HG02759 (cell line): Measurements from ENCODE around the gene PCP4L1.
A peak's percentile ranks its signal among the peaks of the same experiment; 100 is the strongest.
"Not testable (repeated sequence)": the region's sequence is repeated elsewhere in the genome, so short reads cannot be mapped to it uniquely, and the experiment has no call there.

Source experiments
- ATAC-seq: cut with Tn5 transposase; IDR thresholded peaks from one replicate; pipeline ENCODE4 v1.9.1; 2021; ENCODE audit warnings: mild to moderate bottlenecking, moderate library complexity; ENCODE audit not compliant: unreplicated experiment

Gene PCP4L1

DNA sequence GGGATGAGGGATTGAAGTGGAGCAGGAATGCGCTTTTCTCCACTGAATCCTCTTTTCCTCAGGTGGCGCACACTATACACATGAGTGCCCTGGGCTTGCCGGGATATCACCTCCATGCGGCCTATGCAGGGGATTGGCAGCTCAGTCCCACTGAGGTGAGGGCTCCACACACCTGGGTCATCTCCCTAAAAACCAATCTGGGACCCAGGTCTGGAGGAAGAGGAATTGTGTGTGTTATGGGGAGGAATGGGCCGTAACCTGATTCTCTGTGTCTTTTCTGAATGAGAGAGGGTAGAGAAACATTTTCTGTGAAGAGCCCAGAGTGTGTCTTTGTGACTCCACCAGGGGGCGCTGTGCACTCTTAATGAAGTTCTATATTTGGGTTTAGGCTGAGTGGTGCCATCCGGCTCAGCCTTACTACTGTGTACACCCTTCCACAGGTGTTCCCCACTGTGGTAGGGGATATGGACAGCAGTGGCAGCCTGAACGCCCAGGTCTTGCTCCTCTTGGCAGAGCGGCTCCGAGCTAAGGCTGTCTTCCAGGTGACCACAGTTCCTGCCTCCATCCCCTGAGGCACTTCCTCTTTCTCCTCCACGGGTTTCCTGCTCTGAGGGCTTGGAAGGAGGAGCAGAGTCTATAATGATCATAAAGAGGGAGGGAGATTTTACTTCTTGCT lies 31.2 kb upstream of the PCP4L1 start:
- peak; percentile 41 for ATAC-seq

DNA sequence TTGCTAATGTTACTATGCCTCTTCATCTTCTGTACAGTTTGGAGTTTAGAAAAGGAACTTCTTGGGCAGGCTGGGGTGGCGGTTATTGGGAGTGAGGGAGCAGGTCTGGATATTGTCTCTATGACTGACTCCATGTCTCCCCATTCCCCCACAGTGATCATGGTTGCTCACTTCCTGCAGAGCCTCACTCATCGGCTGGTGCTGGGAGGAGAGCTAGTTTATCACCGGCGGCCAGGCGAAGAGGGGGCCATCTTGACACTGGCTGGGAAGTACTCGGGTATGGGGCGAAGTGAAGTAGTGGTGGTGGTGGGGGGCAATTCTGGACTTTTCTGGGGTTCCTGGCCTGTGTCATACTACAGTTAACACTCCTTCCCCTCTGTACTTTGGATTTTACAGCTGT lies 30.5 kb upstream of the PCP4L1 start:
- no peak for ATAC-seq

DNA sequence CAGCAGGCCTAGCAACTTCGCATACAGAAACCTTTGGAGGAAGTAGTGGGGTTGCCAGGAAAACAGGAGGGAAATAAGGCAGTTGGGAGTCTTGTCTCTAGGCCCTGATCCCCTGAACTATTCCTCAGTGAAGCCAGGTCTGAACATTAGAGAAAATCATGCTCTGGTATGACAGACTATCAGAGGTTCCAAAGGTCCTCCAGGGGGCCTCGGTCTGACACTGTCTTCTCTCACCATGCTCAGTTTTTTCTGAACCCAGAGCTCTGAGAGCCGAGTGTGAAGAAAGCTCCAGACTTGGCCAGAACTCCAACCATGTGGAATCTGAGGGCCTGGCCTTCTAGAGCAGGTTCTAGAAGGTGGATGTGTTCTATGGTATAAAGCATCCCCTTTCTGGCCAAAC lies 28.6 kb upstream of the PCP4L1 start:
- ATAC-seq = no peak

DNA sequence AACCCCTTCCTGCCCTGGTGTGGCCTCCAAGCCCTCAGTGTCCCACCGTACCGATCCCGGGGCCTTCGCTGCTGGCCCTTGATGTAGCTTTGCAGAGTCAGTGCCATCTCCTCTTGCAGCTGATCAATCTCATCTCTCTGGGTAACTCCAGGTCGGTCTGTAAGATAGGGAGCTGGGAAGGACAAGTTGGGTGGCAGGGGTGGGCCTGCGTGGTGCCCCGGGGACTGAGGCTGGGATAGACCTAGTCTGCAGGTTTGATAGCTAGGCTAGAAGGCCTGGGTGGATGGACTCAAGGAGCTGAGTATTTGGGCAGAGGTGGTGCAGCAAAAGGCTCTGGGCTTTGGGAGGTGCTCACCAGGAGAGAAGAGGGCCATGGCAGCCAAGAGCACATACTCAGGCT lies 27.8 kb upstream of the PCP4L1 start:
- no peak for ATAC-seq

DNA sequence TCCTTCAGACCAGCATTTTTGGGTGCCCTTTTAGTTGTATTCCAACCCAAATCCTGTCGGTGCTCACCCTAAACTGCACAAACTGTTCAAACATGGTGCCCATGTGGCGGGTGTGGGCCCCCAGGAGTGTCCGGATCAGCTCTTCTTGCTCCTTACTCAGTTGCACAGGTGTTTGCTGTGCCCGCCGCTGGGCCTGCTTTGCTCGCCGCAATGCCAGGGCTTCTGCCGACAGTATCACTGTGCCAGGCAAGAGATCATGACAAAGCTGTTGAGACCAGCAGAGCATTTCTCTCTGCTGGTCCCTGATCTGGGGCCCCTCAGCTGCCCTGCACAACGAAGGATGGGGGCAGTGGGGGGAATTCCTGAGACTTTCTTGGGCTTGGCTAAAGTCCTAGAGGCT lies 25.4 kb upstream of the PCP4L1 start:
- ATAC-seq = no peak

DNA sequence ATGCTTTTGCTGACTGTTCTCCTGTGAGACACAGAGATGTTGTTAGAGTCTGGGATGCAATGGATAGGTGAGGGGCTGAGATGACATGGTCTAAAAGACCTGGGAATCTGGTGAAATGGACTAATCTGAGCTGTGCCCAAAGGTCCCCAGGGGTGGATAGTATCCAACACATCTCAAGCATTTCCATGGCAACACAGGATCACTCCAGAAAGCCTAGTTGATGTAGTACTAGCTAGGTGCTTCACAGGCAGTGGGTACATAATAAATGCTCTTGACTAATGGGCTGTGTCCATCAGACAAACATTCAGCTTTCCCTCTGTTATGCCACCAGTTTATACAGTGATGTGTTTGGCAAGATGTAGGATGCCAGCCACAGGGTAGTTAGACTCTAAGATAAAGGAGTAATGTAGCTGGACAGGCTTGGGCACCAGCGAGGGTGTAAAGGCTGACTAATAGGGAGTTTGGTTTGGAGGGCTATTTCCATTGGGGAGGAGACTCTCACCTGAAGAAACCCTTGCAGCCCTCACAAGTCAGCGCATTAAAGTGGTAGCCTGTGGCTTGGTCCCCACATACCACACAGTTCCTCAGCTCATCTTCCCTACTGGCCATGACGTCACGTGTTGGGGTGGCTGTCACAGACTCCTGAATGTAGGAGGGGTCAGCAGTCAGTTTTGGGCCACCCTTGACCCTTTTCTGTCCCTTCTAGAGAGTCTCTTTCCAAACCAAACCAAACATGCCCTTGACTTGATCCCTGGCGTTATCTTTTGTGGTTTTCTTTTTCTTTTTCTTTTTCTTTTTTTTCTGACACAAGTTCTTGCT lies 22.4 kb upstream of the PCP4L1 start:
- no peak for ATAC-seq

DNA sequence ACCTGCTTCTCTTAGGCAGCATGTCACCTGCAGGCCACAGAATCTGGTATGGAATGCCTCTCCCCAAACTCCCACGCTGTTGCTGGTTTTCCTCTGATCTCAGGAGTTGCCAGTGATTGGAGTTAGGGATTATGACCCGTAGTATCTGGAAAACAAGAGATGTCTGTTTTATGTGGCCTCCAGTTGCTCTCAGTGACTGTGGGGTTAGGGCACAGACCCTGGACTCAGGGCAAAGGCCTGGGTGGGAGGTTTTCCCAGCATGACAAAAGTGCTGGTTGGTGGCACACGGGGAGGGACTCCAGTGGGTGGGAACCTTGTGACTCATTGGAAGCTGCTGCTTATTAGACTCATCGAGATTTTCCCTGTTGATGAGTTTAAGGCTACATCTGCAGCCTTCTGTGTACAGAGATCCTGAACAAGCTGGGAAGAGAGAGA lies 20.5 kb upstream of the PCP4L1 start, which contains the start of gene NR1I3:
NR1I3 (minus strand) TSS at position 165 of the 435 bp plus-strand sequence. CDS start 1,638 bp downstream, outside the sequence.
- no peak for ATAC-seq

DNA sequence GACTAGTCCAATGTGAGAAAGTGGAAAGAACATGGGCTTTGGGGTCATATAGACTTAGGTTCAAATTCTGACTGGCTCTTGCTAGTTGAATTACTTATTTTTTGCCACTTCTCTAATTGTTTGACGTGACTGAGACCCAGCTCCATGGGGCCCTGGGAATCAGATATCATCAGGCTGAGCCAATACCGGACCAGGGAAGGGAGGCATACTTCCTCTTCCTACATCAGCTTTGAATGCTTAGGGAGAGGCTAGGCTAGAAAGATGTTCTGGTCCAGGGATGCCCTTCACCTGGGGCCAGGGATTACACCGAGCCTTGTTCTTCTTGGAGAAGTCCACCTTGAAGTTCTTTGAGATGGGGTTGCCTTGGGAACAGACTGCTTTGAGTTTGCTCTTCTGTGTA lies 16.9 kb upstream of the PCP4L1 start:
- no peak for ATAC-seq

DNA sequence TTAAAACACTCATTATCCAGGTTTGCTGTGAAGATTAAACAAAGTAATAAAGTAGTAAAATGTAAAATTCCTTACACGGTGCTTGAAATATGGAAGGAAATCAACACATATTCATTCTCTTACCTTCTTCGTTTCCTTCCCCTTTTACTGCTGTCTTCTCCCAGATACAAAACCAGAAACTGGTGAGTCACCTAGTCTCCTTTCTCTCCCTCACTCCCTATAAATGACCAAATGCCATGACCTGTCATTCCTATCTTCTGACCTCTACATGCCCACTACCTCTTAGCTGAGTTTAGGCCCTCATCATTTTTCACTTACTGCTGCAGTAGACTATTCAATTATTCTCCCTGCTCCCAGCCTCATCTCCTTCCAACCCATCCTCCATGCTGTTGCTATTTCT lies 16.2 kb upstream of the PCP4L1 start:
- no peak for ATAC-seq

DNA sequence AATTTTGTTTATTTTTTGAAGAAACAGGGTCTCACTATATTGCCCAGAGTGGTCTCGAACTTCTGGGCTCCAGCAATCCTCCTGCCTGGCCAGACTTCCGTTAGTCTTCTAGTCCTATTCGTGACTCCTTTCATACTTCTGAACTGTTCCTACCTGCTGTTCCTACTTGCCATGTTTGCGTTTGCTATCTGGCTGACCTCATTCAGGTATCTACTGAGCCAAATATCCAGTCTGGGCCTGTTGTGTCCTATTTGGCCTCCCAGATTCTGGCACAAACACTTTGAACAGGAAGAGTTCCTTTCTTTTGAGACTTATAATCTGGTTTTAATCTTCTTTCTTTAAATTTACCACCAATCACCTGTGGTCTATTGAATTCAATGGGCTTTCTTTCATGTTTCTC lies 13.7 kb upstream of the PCP4L1 start:
- ATAC-seq = no peak

DNA sequence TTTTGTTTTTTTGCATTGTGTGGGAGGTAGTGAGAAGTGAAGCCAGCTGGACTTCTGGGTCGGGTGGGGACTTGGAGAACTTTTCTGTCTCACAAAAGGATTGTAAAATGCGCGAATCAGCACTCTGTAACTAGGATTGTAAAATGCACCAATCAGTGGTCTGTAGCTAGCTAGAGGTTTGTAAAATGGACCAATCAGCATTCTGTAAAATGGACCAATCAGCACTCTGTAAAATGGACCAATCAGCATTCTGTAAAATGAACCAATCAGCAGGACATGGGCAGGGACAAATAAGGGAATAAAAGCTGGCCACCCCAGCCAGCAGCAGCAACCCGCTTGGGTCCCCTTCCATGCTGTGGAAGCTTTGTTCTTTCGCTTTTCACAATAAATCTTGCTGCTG lies 8.4 kb upstream of the PCP4L1 start:
- not testable (repeated sequence) for ATAC-seq

DNA sequence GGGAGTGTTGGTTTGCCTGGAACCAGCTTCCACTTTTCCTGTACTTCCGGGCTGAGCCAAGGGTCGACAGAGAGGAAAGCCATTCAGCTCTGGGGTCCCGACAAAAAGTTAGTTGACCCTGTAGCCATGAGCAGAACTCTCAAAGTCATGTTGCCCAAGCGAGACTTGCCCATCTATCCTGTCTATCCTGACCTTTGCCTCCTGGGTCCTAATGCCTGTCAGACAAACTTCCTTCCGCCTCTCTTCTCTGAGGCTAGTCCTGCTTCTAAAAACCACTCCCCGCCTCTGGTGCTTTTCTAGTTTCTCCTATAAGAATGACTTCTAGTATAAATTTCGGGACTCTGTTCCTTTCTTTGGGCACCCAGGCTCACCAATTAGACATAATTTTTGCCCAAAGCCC lies 7.7 kb upstream of the PCP4L1 start:
- ATAC-seq = no peak

DNA sequence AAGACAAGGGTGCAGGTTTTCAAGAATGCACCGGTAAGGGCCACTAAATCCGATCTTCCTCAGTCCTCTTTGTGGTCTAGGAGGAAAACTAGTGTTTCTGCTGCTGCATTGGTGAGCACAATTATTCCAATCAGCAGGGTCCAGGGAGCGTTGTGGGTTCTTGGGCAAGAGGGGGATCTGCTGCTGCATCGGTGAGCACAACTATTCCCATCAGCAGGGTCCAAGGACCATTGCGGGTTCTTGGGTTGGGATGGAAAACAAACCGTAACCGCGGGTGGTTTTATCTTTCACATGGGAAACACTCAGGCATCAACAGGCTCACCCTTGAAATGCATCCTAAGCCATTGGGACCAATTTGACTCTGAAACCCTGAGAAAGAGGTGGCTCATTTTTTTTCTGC lies 7.0 kb upstream of the PCP4L1 start:
- no peak for ATAC-seq

DNA sequence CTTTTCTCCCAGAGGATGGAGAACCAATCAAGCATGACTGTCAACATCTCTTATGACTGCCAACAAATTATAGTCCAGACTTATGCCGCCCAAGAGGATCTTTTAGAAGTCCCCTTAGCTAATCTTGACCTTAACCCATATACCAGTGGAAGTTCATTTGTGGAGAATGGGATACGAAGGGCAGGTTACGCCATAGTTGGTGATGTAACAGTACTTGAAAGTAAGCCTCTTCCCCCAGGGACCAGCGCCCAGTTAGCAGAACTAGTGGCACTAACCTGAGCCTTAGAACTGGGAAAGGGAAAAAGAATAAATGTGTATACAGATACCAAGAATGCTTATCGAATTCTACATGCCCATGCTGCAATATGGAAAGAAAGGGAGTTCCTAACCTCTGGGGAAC lies 3.2 kb upstream of the PCP4L1 start:
- ATAC-seq = not testable (repeated sequence)

DNA sequence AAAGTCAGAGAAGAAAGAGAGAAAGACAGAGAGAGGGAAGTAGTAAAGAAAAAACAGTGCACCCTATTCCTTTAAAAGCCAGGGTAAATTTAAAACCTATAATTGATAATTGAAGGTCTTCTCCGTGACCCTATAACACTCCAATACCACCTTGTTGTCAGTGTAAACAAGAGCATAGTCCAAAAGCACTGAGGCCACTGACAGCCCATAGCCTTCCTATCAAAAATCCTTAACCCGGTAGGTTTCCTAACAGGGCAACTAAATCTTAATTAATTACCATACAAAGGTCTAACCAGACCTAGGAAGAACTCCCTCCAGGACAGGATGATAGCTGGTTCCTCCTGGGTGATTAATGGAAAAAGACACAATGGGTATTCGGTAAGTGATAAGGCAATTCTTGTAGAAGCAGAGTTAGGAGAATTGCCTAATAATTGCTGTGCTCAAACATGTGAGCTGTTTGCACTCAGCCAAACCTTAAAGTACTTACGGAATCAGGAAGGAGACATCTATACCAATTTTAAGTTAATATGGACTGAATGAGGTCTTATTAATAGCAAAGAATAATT lies 2.5 kb upstream of the PCP4L1 start:
- not testable (repeated sequence) for ATAC-seq

DNA sequence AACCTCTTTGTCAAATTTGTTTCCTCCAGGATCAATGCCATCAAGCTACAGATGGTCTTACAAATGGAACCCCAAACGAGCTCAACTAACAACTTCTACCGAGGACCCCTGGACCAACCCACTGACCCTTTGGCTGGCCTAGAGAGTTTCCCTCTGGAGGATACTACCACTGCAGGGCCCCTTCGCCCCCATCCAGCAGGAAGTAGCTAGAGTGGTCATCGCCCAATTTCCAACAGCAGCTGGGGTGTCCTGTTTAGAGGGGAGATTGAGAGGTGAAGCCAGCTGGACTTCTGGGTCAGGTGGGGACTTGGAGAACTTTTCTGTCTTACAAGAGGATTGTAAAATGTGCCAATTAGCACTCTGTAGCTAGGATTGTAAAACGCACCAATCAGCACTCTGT lies 1.4 kb upstream of the PCP4L1 start:
- ATAC-seq = not testable (repeated sequence)

DNA sequence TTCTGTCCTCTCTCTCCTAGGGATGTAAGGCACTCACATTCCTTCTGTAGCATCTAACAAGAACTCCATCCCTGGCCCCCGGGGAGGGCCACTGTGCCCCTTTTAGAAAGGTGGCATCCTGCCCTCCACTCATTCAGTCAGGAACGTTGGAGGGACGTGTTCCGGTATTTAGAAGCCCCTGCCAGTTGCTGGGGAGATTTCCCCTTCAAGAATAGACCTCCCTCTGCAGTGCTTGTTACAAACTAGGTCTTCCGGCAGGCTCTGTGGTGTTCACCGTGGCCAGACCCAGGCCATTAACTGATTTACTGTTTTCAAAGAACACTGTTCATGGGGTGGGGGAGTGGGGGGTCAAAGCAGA lies 779 bp downstream of the PCP4L1 start:
- ATAC-seq = no peak

DNA sequence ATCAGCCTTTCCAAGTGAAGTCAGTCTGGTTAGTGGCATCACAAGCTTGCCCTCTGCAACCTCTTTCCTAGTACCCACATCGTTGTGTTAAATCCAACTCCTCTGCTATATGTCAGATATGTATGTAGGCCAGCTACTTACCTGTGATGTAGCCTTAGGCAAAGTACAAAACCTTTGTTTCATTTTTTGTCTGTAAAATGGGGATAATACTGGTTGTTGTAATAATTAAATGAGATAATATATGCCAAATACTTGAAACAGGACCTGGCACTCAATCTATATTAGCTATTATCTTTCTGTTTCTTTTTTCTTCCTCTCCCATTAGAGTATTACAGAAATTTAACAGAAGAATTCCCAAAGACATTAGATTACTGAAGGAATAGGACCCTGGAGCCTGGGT lies 1.2 kb downstream of the PCP4L1 start:
- ATAC-seq = no peak

DNA sequence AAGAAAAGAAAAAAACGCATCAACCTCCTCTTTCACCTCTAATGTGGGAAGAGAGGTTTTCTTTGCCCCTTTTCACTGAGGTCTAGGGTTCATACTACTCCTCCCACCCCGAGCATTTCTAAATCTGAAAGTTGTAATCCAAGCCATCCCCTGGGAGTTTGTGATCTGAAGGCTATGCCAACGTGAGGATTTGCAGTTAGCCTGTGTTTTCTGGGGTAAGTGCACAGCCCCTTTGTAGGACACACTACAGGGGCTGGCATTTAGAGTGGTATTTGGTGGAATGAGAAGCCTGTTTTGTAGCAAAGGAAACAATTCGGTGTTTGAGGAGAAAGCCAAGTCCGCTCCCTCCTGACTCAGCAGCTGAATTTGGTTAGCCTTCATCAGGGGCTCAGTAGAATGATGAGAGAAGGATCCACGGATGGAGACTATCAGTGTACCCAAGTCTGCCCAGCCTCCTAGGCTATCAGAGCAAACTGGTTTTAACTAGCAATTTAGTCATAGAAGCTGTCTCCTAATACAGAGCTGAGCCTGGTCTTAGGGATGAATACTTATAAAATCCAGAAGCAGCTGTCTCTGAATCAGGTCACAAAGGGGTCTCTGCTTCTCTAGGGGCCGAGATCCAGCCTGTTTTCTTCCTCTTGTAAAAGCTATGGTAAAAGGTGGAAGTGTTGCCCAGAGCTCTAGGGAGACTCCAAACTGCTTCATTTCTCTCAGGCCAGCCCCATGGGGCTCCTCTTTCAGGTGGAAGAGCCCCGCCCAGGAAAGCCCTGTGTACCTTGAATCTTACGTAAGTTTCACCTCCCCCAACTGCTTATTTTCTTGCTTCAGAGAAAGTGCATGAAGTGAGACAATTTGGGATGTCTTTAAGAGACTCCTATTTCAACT lies 2.1 kb downstream of the PCP4L1 start:
- ATAC-seq = peak; percentile 26

DNA sequence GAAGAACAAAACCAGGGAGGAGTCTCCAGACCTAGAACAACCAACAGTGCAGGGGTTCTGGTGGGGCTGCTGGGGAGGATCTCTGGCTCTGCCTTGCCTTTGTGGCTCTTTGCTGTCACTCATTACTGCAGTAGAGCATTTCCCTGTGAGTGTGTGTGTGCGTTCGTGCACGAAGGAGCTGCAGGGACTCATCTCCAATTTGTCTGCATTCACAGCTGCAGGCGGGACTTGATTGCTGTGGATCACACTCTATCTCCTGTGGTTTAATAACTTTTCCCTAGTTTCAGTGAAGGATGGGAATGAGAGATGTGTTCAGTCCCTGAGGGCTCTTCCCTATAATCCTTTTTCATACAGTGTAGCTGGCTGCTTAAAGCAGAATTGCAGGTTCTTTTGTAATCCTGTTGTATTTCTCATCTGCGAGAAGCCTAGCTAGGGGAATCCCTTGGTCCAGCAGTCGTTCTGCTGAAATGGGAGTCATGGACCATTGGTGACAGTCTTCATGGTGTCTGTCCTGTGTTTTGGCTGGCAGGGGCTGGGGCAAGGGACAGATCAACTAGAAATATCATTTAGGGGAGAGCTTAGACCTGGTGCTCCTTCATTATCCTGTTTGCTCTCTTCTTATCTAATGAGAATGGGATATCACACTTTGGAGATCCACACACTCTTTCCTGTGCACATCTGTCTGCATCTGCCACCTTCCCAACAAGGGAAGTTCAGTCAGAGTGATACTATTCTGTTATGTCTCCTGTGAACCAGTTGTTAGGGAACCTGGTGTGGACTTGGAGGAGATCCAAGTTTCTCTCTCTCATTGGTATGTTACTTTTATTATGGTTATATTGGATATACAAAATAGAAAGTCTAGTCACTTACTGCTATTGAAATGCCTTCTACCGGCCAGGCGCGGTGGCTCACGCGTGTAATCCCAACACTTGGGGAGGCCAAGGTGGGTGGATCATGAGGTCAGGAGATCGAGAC lies 3.0 kb downstream of the PCP4L1 start:
- peak; percentile 41 for ATAC-seq
